Esophagus squamous epithelium (tissue), 5 donors: ENCODE data around the gene TLK1. TPM values are rescaled to one million over a fixed set of nuclear protein-coding genes. Genes with fewer than 3 reads are reported as not detected.

Experiments
- DNase-seq: peaks from one replicate; lab custom pipeline; 2025; lab: John Stamatoyannopoulos, UW
- H3K27ac ChIP-seq, 4 donors: fragments of 200-600 bp; sonication (generic); one replicate each; pipeline ENCODE4 v1.5.1; 2016 to 2019; ENCODE audit warnings: mild to moderate bottlenecking in 1 of 4
- H3K27me3 ChIP-seq, 4 donors: fragments of 200-600 bp; sonication (generic); 1 replicate in 3 of 4; 2 replicates in 1 of 4; pipeline versions ENCODE4 v1.5.1 to v1.6.0; 2017 to 2021; ENCODE audit warnings: antibody characterized with exemption in 1 of 4
- H3K36me3 ChIP-seq, 3 donors: fragments of 200-600 bp; sonication (generic); one replicate each; pipeline ENCODE4 v1.5.1; 2016 to 2019
- H3K4me1 ChIP-seq, 3 donors: fragments of 200-600 bp; sonication (generic); one replicate each; pipeline ENCODE4 v1.5.1; 2017 to 2019
- H3K4me3 ChIP-seq, 4 donors: fragments of 200-600 bp; sonication (generic); 1 replicate in 3 of 4; 2 replicates in 1 of 4; pipeline ENCODE4 v1.5.1; 2016 to 2019; ENCODE audit warnings: mild to moderate bottlenecking in 2 of 4, moderate library complexity in 1 of 4
- H3K9me3 ChIP-seq, 3 donors: fragments of 200-600 bp; sonication (generic); one replicate each; pipeline ENCODE4 v1.5.1; 2016 to 2019
- POLR2A ChIP-seq, 4 donors: fragments of 450-650 bp; IDR thresholded peaks; one replicate each; pipeline ENCODE4 v1.6.1; 2017; ENCODE audit warnings: antibody characterized with exemption in 4 of 4, mild to moderate bottlenecking in 4 of 4, moderate library complexity in 3 of 4
- WGBS, 2 donors: methylation state at CpG; one replicate each; pipeline ENCODE4 v1.1.5; 2018; 5-methylcytosine and 5-hydroxymethylcytosine counted together
- intact Hi-C: fragments of 100-400 bp; cut with DNase I; formaldehyde crosslinking; loops from one replicate; pipeline ENCODE4 v1.15.0; 2022
- total RNA-seq, 4 donors: library from RNA; depleted of rRNA; stranded (reverse); fragments of >200 nt; gene quantifications; one replicate each; pipeline ENCODE4 v1.1.0, GENCODE V29; 2016
- TF ChIP-seq, protein P1 (sequence below), 6 experiments: fragments of 450-650 bp in 4 of 6; fragments of 200-600 bp in 2 of 6; sonication (generic) in 2 of 6; IDR thresholded peaks; one replicate each; pipeline ENCODE4 v1.5.1; 2016 to 2019; ENCODE audit warnings: antibody characterized with exemption in 6 of 6, mild to moderate bottlenecking in 4 of 6, moderate library complexity in 4 of 6
- donor health status: DM: yes; HTN: yes; CAD: no.

The TLK1 gene
- total RNA-seq, 4 donors from 2014 or later: 11.1 to 24.5 (median 20.0) TPM

DNA sequence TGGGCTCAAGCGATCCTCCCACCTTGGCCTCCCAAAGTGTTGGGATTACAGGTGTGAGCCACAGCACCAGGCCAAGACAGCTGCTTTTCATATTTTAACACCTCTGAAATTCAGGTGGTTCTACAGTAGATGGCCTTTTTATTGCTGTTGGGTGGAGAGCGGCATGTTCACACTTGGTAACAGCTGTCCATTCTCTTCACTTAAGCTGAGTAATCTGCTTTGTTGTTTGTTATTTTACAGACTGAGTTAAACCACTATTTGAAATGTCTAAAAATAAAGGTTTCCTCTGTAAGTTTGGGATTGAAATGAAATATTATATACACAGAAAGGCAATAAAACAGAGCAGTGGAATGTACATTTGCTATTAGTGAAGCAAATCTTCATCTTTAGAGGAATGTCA lies 44.9 kb upstream of the TLK1 start:
- H3K27ac ChIP-seq: no peak overlapping the region
- 90 to 93% methylated on average over 2 of the region's 2 CpGs for WGBS, 2 donors
- no peaks in the 10 kb centered on the region for H3K9me3 ChIP-seq
- H3K4me3 ChIP-seq: no peak overlapping the region
- no peak for DNase-seq
- H3K4me1 ChIP-seq: no peaks in the 10 kb centered on the region
- intact Hi-C loops: no loop called here
- no peaks in the 10 kb centered on the region for H3K36me3 ChIP-seq
- TF ChIP-seq POLR2A (IDR thresholded peaks at IDR 0.05): no peak
- TF ChIP-seq, protein P1, sequence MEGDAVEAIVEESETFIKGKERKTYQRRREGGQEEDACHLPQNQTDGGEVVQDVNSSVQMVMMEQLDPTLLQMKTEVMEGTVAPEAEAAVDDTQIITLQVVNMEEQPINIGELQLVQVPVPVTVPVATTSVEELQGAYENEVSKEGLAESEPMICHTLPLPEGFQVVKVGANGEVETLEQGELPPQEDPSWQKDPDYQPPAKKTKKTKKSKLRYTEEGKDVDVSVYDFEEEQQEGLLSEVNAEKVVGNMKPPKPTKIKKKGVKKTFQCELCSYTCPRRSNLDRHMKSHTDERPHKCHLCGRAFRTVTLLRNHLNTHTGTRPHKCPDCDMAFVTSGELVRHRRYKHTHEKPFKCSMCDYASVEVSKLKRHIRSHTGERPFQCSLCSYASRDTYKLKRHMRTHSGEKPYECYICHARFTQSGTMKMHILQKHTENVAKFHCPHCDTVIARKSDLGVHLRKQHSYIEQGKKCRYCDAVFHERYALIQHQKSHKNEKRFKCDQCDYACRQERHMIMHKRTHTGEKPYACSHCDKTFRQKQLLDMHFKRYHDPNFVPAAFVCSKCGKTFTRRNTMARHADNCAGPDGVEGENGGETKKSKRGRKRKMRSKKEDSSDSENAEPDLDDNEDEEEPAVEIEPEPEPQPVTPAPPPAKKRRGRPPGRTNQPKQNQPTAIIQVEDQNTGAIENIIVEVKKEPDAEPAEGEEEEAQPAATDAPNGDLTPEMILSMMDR (IDR thresholded peaks at IDR 0.05): no peak
- H3K27me3 ChIP-seq: no peaks in the 10 kb centered on the region

DNA sequence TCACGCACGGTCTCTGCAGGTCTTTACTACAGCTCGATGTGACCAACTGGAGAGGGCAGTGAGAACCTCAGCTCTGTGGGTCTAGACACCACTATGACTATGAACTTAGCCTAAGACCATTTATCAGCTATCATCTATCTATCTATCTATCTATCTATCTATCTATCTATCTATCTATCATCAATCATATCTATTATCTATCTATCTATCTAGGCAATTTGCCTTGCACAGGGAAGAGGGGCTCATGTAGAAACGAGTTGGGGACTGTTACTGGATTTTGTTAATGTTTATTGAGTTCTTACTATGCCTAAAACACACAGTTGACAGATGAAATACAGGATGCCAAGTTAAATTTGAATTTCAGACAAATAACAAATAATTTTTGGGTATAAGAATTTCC lies 41.1 kb upstream of the TLK1 start:
- no peak for DNase-seq
- no peaks in the 10 kb centered on the region for H3K4me1 ChIP-seq
- no peak for TF ChIP-seq POLR2A (IDR thresholded peaks at IDR 0.05)
- TF ChIP-seq, protein P1 (IDR thresholded peaks at IDR 0.05): no peak
- H3K4me3 ChIP-seq: no peak overlapping the region
- no peak overlapping the region for H3K27ac ChIP-seq
- no peaks in the 10 kb centered on the region for H3K36me3 ChIP-seq
- intact Hi-C loops: no loop called here
- H3K9me3 ChIP-seq: no peaks in the 10 kb centered on the region
- no peaks in the 10 kb centered on the region for H3K27me3 ChIP-seq
- WGBS, 2 donors: 81 to 88% methylated on average over 4 of the region's 4 CpGs

DNA sequence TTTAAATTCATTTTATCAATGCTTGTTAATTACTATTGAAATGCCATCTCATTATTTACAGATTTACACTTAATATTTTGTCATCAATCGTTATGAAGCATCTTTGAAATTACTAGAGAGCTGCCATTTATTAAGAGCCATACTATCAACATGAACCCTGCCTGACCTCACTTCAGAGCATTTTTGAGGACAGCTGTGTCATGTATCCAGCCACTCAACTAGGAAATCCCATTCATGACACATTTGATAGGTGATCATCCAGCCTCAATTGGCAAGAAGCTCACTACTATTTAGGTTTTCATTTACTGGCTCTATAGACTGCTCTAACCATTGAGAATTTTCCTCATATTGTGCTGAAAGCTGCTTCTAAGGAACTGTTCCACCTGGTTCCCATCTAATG lies 40.6 kb upstream of the TLK1 start:
- Histone ChIP-seq H3K4me3 (no peak overlapping the region), H3K9me3 (no peaks in the 10 kb centered on the region), H3K36me3 (no peaks in the 10 kb centered on the region), H3K27me3 (no peaks in the 10 kb centered on the region), H3K27ac (no peak overlapping the region), H3K4me1 (no peaks in the 10 kb centered on the region)
- TF ChIP-seq, protein P1 (IDR thresholded peaks at IDR 0.05): no peak
- TF ChIP-seq POLR2A (IDR thresholded peaks at IDR 0.05): no peak
- intact Hi-C loops: no loop called here
- 70 to 76% methylated on average over 1 of the region's 1 CpG for WGBS, 2 donors
- DNase-seq: no peak

DNA sequence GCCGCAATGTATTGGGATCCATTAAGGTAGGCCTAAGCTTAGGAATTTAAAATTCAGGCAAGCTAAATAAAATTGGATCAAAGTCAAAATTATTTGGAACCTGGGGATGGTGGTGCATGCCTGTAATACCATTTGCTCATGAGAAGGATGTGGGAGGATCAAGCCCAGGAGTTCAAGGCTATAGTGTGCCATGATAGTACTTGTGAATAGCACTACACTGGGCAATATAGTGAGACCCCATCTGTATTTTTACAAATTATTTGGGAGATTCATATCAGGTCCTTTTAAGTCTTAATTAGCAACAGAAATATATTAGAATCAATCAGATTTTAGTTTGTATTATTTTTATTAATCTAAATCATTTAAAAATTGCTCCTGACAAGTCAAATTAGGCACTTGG lies 39.8 kb upstream of the TLK1 start:
- H3K4me1 ChIP-seq: no peaks in the 10 kb centered on the region
- no peak overlapping the region for H3K4me3 ChIP-seq
- no peaks in the 10 kb centered on the region for H3K9me3 ChIP-seq
- TF ChIP-seq, protein P1 (IDR thresholded peaks at IDR 0.05): no peak
- TF ChIP-seq POLR2A (IDR thresholded peaks at IDR 0.05): no peak
- DNase-seq: no peak
- whole genome bisulfite sequencing, 2 donors: 89 to 100% methylated on average over 1 of the region's 1 CpG
- H3K27me3 ChIP-seq: no peaks in the 10 kb centered on the region
- intact Hi-C loops: no loop called here
- H3K36me3 ChIP-seq: no peaks in the 10 kb centered on the region
- no peak overlapping the region for H3K27ac ChIP-seq

DNA sequence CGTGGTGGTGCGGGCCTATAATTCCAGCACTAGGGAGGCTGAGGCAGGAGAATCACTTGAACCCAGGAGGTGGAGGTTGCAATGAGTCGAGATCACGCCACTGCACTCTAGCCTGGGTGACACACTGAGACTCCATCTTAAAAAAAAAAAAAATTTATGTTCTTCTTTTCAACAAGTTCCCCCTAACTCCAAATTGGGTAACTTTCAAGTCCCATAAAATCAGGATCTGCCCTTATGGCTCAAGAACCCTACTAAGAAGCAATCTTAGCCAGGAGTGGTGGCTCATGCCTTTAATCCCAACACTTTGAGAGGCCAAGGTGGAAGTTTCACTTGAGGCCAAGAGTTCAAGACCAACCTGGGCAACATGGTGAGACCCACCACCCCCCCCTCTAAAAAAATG lies 30.3 kb upstream of the TLK1 start:
- intact Hi-C loops: no loop called here

More for the DNA sequence above, 30.3 kb upstream of the TLK1 start:
- Histone ChIP-seq H3K4me3 (no peak overlapping the region), H3K27me3 (no peaks in the 10 kb centered on the region), H3K9me3 (no peaks in the 10 kb centered on the region), H3K4me1 (no peaks in the 10 kb centered on the region), H3K36me3 (no peaks in the 10 kb centered on the region), H3K27ac (no peak overlapping the region)
- TF ChIP-seq, protein P1 (IDR thresholded peaks at IDR 0.05): no peak
- no peak for TF ChIP-seq POLR2A (IDR thresholded peaks at IDR 0.05)
- no peak for DNase-seq
- 96 to 98% methylated on average over 4 of the region's 4 CpGs for WGBS, 2 donors
